HepG2 (cell line): ENCODE results near the gene BTBD7. TPM values are rescaled to one million over a fixed set of nuclear protein-coding genes. Genes with fewer than 3 reads are reported as not detected.

Source experiments
- DNMT1 ChIP-seq: sonication (generic); formaldehyde crosslinking; IDR thresholded peaks from 2 replicates; pipeline ENCODE4 v1.5.1; 2020; ENCODE audit warnings: mild to moderate bottlenecking, missing genetic modification reagents
- HIVEP1 ChIP-seq: sonication (generic); formaldehyde crosslinking; IDR thresholded peaks from 2 replicates; pipeline ENCODE4 v1.4.0; 2020; ENCODE audit warnings: mild to moderate bottlenecking, missing genetic modification reagents
- HOXA5 ChIP-seq: sonication (generic); formaldehyde crosslinking; IDR thresholded peaks from 2 replicates; pipeline ENCODE4 v1.4.0; 2020; ENCODE audit warnings: missing genetic modification reagents
- MAFF ChIP-seq: IDR thresholded peaks from 2 replicates; pipeline ENCODE4 v1.6.1; 2011; ENCODE audit warnings: low read depth, low read length, improper control_type of control experiment
- MAFK ChIP-seq, 2 experiments: IDR thresholded peaks in 1 of 2; conservative IDR thresholded peaks in 1 of 2; 2 replicates each; pipeline ENCODE4 v1.6.1; 2011; ENCODE audit warnings: improper control_type of control experiment in 2 of 2, low read length in 2 of 2
- RFX1 ChIP-seq: fragments of 450-650 bp; IDR thresholded peaks from 2 replicates; pipeline ENCODE4 v1.6.1; 2017
- ZBTB7A ChIP-seq: sonication (generic); formaldehyde crosslinking; IDR thresholded peaks from 2 replicates; pipeline ENCODE4 v1.8.0; 2022; ENCODE audit warnings: mild to moderate bottlenecking, missing genetic modification reagents
- ZNF121 ChIP-seq: sonication (generic); formaldehyde crosslinking; IDR thresholded peaks from 2 replicates; pipeline ENCODE4 v1.5.0; 2020; ENCODE audit warnings: mild to moderate bottlenecking, missing genetic modification reagents
- ZNF614 ChIP-seq: IDR thresholded peaks from 2 replicates; pipeline ENCODE4 v1.6.1; 2018; ENCODE audit warnings: missing biosample characterization, missing genetic modification reagents, inconsistent platforms, borderline replicate concordance
- ZNF652 ChIP-seq: IDR thresholded peaks from 2 replicates; pipeline ENCODE4 v1.6.1; 2016; ENCODE audit warnings: low read depth, borderline replicate concordance
- polyA plus RNA-seq, 8 experiments: library from polyadenylated mRNA; depleted of rRNA in 3 of 8; stranded (reverse) in 7 of 8; unstranded in 1 of 8; fragments of >200 nt; fragmentation: Illumina TruSeq in 4 of 8; extraction: Trizol in 4 of 8; gene quantifications; 2 replicates each; pipeline versions ENCODE4 v1.2.1 to v1.2.3, GENCODE V29; 2011 to 2016; ENCODE audit warnings: low read depth in 4 of 8, missing spikeins in 1 of 8, mixed read lengths in 1 of 8; ENCODE audit not compliant: insufficient read depth in 1 of 8
- total RNA-seq, 5 experiments: library from RNA; depleted of rRNA; stranded (reverse); fragments of >200 nt; fragmentation: Illumina TruSeq; extraction: Trizol; gene quantifications; 2 replicates each; pipeline ENCODE4 v1.2.3, GENCODE V29; 2016; ENCODE audit warnings: low read depth in 1 of 5
- TF ChIP-seq, protein P1 (sequence below), 2 experiments: fragments of 450-650 bp in 1 of 2; sonication (generic) in 1 of 2; formaldehyde crosslinking in 1 of 2; IDR thresholded peaks; 2 replicates each; pipeline versions ENCODE4 v1.6.1 to v1.8.0; 2016 to 2022; ENCODE audit warnings: antibody characterized with exemption in 1 of 2, mild to moderate bottlenecking in 1 of 2, missing genetic modification reagents in 1 of 2
- TF ChIP-seq, protein P2 (sequence below): sonication (generic); formaldehyde crosslinking; IDR thresholded peaks from 2 replicates; pipeline ENCODE4 v1.8.1; 2022; ENCODE audit warnings: mild to moderate bottlenecking, missing genetic modification reagents
- TF ChIP-seq, protein P3 (sequence below): IDR thresholded peaks from 2 replicates; pipeline ENCODE4 v1.6.1; 2016; ENCODE audit warnings: low read depth, borderline replicate concordance
- TF ChIP-seq, protein P4 (sequence below): IDR thresholded peaks from 2 replicates; pipeline ENCODE4 v1.6.1; 2016
- TF ChIP-seq, protein P5 (sequence below): sonication (generic); formaldehyde crosslinking; IDR thresholded peaks from 2 replicates; pipeline ENCODE4 v1.5.0; 2020; ENCODE audit warnings: missing genetic modification reagents

Gene BTBD7
- total and polyA plus RNA-seq, 2 of the 13 experiments (the other 11 are each of a cell fraction or from before 2014, with no cell fraction given), result 11.6 to 15.2 TPM

GRCh38 chr14:93249128-93249831 is 83.6 kb downstream of the BTBD7 start (continued):
- TF ChIP-seq, protein P1, sequence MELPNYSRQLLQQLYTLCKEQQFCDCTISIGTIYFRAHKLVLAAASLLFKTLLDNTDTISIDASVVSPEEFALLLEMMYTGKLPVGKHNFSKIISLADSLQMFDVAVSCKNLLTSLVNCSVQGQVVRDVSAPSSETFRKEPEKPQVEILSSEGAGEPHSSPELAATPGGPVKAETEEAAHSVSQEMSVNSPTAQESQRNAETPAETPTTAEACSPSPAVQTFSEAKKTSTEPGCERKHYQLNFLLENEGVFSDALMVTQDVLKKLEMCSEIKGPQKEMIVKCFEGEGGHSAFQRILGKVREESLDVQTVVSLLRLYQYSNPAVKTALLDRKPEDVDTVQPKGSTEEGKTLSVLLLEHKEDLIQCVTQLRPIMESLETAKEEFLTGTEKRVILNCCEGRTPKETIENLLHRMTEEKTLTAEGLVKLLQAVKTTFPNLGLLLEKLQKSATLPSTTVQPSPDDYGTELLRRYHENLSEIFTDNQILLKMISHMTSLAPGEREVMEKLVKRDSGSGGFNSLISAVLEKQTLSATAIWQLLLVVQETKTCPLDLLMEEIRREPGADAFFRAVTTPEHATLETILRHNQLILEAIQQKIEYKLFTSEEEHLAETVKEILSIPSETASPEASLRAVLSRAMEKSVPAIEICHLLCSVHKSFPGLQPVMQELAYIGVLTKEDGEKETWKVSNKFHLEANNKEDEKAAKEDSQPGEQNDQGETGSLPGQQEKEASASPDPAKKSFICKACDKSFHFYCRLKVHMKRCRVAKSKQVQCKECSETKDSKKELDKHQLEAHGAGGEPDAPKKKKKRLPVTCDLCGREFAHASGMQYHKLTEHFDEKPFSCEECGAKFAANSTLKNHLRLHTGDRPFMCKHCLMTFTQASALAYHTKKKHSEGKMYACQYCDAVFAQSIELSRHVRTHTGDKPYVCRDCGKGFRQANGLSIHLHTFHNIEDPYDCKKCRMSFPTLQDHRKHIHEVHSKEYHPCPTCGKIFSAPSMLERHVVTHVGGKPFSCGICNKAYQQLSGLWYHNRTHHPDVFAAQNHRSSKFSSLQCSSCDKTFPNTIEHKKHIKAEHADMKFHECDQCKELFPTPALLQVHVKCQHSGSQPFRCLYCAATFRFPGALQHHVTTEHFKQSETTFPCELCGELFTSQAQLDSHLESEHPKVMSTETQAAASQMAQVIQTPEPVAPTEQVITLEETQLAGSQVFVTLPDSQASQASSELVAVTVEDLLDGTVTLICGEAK (IDR thresholded peaks at IDR 0.05), result no peak
- TF ChIP-seq, protein P1 (CRISPR knock-in tag; IDR thresholded peaks at IDR 0.05), result peak; percentile 50; the same call in 1 of the 2 replicates
- TF ChIP-seq, protein P2, sequence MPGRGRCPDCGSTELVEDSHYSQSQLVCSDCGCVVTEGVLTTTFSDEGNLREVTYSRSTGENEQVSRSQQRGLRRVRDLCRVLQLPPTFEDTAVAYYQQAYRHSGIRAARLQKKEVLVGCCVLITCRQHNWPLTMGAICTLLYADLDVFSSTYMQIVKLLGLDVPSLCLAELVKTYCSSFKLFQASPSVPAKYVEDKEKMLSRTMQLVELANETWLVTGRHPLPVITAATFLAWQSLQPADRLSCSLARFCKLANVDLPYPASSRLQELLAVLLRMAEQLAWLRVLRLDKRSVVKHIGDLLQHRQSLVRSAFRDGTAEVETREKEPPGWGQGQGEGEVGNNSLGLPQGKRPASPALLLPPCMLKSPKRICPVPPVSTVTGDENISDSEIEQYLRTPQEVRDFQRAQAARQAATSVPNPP, result no peak
- TF ChIP-seq ZBTB7A (CRISPR knock-in tag) (no peak), RFX1 (no peak), MAFF (0 out of 2 replicates have a peak, but pooled peaks have one; percentile 24), ZNF652 (no peak), HOXA5 (no peak), ZNF121 (CRISPR knock-in tag) (no peak), DNMT1 (no peak), HIVEP1 (no peak), ZNF614 (CRISPR knock-in tag) (no peak), MAFK (conservative IDR thresholded peaks at IDR 0.05 in 1 of 2, IDR thresholded peaks at IDR 0.05 in 1 of 2; ENCODE audit: low read length in 2 of 2) (peak in 1 of 2 experiments; percentile 59; a peak in 2 of 4 replicates)
- TF ChIP-seq, protein P3, sequence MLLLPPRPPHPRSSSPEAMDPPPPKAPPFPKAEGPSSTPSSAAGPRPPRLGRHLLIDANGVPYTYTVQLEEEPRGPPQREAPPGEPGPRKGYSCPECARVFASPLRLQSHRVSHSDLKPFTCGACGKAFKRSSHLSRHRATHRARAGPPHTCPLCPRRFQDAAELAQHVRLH, result no peak
- TF ChIP-seq, protein P4, sequence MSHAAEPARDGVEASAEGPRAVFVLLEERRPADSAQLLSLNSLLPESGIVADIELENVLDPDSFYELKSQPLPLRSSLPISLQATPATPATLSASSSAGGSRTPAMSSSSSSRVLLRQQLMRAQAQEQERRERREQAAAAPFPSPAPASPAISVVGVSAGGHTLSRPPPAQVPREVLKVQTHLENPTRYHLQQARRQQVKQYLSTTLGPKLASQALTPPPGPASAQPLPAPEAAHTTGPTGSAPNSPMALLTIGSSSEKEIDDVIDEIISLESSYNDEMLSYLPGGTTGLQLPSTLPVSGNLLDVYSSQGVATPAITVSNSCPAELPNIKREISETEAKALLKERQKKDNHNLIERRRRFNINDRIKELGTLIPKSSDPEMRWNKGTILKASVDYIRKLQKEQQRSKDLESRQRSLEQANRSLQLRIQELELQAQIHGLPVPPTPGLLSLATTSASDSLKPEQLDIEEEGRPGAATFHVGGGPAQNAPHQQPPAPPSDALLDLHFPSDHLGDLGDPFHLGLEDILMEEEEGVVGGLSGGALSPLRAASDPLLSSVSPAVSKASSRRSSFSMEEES (CRISPR knock-in tag), result no peak
- TF ChIP-seq, protein P5, sequence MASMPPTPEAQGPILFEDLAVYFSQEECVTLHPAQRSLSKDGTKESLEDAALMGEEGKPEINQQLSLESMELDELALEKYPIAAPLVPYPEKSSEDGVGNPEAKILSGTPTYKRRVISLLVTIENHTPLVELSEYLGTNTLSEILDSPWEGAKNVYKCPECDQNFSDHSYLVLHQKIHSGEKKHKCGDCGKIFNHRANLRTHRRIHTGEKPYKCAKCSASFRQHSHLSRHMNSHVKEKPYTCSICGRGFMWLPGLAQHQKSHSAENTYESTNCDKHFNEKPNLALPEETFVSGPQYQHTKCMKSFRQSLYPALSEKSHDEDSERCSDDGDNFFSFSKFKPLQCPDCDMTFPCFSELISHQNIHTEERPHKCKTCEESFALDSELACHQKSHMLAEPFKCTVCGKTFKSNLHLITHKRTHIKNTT (CRISPR knock-in tag), result no peak
